Measurements from ENCODE around the gene AMBP. TPM values are rescaled to one million over a fixed set of nuclear protein-coding genes. Genes with fewer than 3 reads are reported as not detected.

Gene AMBP
- total RNA-seq = not detected
- not detected for polyA plus RNA-seq (2013, experiment 1 of 2)
- not detected for polyA plus RNA-seq (2013, experiment 2 of 2)
- total RNA-seq = 0 to 0.08 (median 0) reads per million in 172 experiments

DNA sequence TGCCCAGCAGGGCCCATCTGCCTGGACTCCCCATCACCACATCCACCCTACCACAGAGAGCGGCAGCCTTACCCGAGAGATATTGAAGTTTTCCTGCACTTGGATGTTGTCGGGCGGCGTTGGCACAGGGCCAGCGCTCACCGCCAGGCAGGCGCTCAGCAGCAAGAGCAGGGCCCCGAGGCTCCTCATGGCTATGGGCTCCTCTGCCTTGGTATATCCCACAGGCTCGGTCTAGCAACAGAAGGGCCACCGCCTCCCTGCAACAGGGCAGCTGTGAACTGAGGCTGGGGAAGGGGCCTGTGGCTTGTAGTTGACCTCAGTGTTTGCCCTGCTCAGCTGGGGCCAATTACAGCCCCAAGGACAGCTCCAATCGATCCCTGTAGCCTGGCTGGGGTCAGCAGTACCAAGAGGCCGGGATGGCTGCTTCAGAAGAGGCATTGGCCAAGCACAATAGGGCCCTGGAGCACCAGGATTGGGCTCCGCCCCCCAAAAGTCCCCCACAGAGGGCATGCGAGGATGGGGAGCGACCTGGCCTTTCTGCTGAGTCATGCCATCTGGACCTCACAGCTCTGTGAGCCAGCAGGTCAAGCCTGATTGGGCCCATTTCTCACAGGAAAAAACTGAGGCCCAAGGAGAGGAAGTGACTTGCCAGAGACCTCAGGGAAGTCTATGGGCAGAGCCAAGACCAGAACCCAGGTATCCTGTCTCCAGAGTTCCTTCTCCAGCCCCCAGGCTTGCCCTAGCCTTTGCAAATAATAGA lies at the start of gene AMBP:
AMBP (minus strand) TSS at position 280 of the 760 bp plus-strand sequence; CDS start at position 189, 91 bp downstream.
- no peak within 1 kb of the TSS for H3K27ac Mint-ChIP-seq
- ChIA-PET POLR2A (no interaction called here), CTCF (no interaction called here)

DNA sequence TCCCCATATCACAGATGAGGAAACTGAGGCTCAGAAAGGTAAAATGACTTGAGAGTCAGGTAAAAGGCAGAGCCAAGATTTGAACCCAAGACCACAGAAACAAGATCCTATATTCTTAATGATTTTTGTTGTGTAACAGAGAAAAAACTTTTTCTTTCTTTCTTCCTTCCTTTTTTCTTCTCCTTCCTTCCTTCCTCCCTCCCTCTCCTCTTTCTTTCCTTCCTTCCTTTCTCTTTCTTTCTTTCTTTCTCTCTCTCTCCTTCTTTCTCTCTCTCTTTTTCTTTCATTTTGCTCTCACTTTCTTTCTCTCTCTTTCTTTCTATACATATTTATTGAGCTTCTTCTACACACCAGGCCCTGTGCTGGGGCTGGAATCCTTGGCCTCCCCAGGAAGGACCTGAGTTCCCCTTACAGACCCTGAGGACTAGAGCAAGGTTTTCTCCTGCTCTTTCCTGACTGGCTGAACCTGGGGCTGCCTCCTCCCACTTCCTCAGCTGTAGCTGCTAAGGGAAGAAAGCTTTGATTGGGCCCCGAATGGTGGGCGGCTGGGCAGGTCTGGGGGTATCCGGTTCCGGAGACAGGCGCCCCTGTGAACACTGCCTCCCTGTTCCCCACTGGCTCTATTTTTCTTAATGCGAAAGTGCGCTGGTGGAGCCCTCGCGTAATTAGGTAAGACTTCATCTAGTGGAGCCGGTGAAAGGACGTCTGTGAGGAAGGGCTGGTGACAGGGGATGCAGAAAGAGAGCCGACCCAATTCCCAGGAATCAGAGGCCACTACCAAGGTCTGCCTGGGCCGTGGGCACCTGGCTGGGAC lies 48.4 kb upstream of the AMBP start:
- Histone ChIP-seq H3K36me3 (ENCODE audit: insufficient read depth, low read length) (no peaks in the 10 kb centered on the region), H3K9me3 (ENCODE audit: control insufficient read depth in 1 of 2, insufficient read depth in 1 of 2, low read length in 2 of 2) (peaks cover 11 to 20% of the 10 kb centered on the region in 2 experiments), H3K27me3 (ENCODE audit: control insufficient read depth in 1 of 2, insufficient read depth in 2 of 2, low read length in 2 of 2) (peaks cover 7% of the 10 kb centered on the region in 2 experiments), H3K4me1 (ENCODE audit: insufficient read depth, low read length) (no peaks in the 10 kb centered on the region), H3K27ac (ENCODE audit: low read depth in 1 of 2, low read length in 2 of 2) (no peak overlapping the region), H3K4me3 (ENCODE audit: low read length) (no peak overlapping the region)
- Mint-ChIP-seq H3K27me3 (peaks cover 23% of the 10 kb centered on the region), H3K27ac (no peak overlapping the region), H3K9me3 (peaks cover 4% of the 10 kb centered on the region), H3K4me3 (no peak overlapping the region), H3K36me3 (ENCODE audit: low read depth) (no peaks in the 10 kb centered on the region), H3K4me1 (ENCODE audit: low read depth) (no peaks in the 10 kb centered on the region)
- ATAC-seq (ENCODE audit: poor library complexity) (no peak), DNase-seq (no peak)
- TF ChIP-seq, protein P1, sequence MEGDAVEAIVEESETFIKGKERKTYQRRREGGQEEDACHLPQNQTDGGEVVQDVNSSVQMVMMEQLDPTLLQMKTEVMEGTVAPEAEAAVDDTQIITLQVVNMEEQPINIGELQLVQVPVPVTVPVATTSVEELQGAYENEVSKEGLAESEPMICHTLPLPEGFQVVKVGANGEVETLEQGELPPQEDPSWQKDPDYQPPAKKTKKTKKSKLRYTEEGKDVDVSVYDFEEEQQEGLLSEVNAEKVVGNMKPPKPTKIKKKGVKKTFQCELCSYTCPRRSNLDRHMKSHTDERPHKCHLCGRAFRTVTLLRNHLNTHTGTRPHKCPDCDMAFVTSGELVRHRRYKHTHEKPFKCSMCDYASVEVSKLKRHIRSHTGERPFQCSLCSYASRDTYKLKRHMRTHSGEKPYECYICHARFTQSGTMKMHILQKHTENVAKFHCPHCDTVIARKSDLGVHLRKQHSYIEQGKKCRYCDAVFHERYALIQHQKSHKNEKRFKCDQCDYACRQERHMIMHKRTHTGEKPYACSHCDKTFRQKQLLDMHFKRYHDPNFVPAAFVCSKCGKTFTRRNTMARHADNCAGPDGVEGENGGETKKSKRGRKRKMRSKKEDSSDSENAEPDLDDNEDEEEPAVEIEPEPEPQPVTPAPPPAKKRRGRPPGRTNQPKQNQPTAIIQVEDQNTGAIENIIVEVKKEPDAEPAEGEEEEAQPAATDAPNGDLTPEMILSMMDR (IDR thresholded peaks at IDR 0.05) = no peak
- intact Hi-C loops (cut with DNase I, micrococcal nuclease) = no loop called here
- POLR2A ChIA-PET = no interaction called here
- CTCF ChIA-PET = no interaction called here

More for the DNA sequence above, at the start of gene AMBP:
- no peak within 1 kb of the TSS for H3K4me3 Mint-ChIP-seq
- peaks cover 12% of the 10 kb centered on the region for H3K27me3 Mint-ChIP-seq
- H3K27ac ChIP-seq (ENCODE audit: low read depth in 1 of 2, low read length in 2 of 2) = no peak within 1 kb of the TSS
- no peaks in the 10 kb centered on the region for H3K4me1 ChIP-seq (ENCODE audit: insufficient read depth, low read length)
- peaks cover 0 to 5% of the 10 kb centered on the region in 2 experiments for H3K27me3 ChIP-seq (ENCODE audit: control insufficient read depth in 1 of 2, insufficient read depth in 2 of 2, low read length in 2 of 2)
- no peak within 1 kb of the TSS for H3K4me3 ChIP-seq (ENCODE audit: low read length)
- H3K9me3 ChIP-seq (ENCODE audit: control insufficient read depth in 1 of 2, insufficient read depth in 1 of 2, low read length in 2 of 2) = no peaks in the 10 kb centered on the region
- intact Hi-C loops (cut with DNase I, micrococcal nuclease) = no loop called here
- H3K9me3 Mint-ChIP-seq = no peaks in the 10 kb centered on the region
- H3K36me3 Mint-ChIP-seq (ENCODE audit: low read depth) = no peaks in the 10 kb centered on the region
- TF ChIP-seq, protein P1 (IDR thresholded peaks at IDR 0.05) = no peak
- no peak for DNase-seq
- H3K4me1 Mint-ChIP-seq (ENCODE audit: low read depth) = no peaks in the 10 kb centered on the region
- no peak for ATAC-seq (ENCODE audit: poor library complexity)
- H3K36me3 ChIP-seq (ENCODE audit: insufficient read depth, low read length) = no peaks in the 10 kb centered on the region

DNA sequence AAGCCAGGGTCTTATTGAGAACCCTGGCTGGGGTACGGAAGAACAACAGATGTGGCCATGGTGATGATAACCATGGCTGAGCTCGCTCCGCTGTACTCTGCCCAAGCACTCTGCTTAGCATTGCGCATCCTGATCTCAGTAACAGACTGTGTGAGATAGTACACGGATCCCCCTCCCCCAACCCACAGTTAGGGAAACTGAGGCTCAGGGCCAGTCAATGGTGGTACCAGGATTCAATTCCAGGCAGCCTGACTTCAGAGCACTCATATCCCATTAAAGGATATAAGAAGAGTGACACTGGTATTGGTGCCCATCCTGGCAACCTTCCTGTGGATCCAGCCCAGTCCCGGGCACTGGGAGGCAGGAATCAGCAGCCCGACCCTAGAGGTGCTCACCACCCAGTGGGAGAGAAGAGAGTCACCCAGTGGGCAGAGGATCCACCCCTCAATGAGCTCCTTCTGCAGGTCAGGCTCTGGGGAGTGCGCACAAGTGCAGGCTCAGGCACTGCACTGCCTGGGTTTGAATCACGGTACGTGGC lies 47.4 kb upstream of the AMBP start:
- H3K4me3 ChIP-seq (ENCODE audit: low read length) = no peak overlapping the region

More for the DNA sequence above, 47.4 kb upstream of the AMBP start:
- H3K27ac ChIP-seq (ENCODE audit: low read depth in 1 of 2, low read length in 2 of 2) = no peak overlapping the region
- H3K27ac Mint-ChIP-seq = no peak overlapping the region
- no peak for ATAC-seq (ENCODE audit: poor library complexity)
- peaks cover 11 to 20% of the 10 kb centered on the region in 2 experiments for H3K9me3 ChIP-seq (ENCODE audit: control insufficient read depth in 1 of 2, insufficient read depth in 1 of 2, low read length in 2 of 2)
- H3K36me3 ChIP-seq (ENCODE audit: insufficient read depth, low read length) = no peaks in the 10 kb centered on the region
- no peaks in the 10 kb centered on the region for H3K4me1 ChIP-seq (ENCODE audit: insufficient read depth, low read length)
- TF ChIP-seq, protein P1 (IDR thresholded peaks at IDR 0.05) = no peak
- no peaks in the 10 kb centered on the region for H3K4me1 Mint-ChIP-seq (ENCODE audit: low read depth)
- H3K9me3 Mint-ChIP-seq = peaks cover 4% of the 10 kb centered on the region
- no peak for DNase-seq
- no peaks in the 10 kb centered on the region for H3K36me3 Mint-ChIP-seq (ENCODE audit: low read depth)
- H3K27me3 Mint-ChIP-seq = peaks cover 23% of the 10 kb centered on the region
- CTCF ChIA-PET = no interaction called here
- H3K4me3 Mint-ChIP-seq = no peak overlapping the region
- intact Hi-C loops (cut with DNase I, micrococcal nuclease) = no loop called here
- H3K27me3 ChIP-seq (ENCODE audit: control insufficient read depth in 1 of 2, insufficient read depth in 2 of 2, low read length in 2 of 2) = peaks cover 4 to 7% of the 10 kb centered on the region in 2 experiments
- POLR2A ChIA-PET = no interaction called here
